ENCODE data around the gene ACTL9.

Gene ACTL9

GRCh38 chr19:8662263-8662662 is 36.3 kb downstream of the ACTL9 start:
- no peak for TF ChIP-seq CTCF (IDR thresholded peaks at IDR 0.05; ENCODE audit: low read depth, low read length, missing control alignments)
- no peak overlapping the region for H3K27ac ChIP-seq
- DNase-seq = no peak
- H3K4me3 ChIP-seq (ENCODE audit: low read depth, low read length) = no peak overlapping the region
- in situ Hi-C loops (cut with HindIII; ENCODE audit: low pct_ligation_motif_present, low sequenced_read_pairs) = no loop called here
- no peaks in the 10 kb centered on the region for H3K27me3 ChIP-seq (replicated peaks)
- no peaks in the 10 kb centered on the region for H3K36me3 ChIP-seq (replicated peaks)

GRCh38 chr19:8659905-8660304 is 38.7 kb downstream of the ACTL9 start:
- no peaks in the 10 kb centered on the region for H3K36me3 ChIP-seq (replicated peaks)
- no peak for TF ChIP-seq CTCF (IDR thresholded peaks at IDR 0.05; ENCODE audit: low read depth, low read length, missing control alignments)
- H3K27ac ChIP-seq = no peak overlapping the region
- no peak for DNase-seq
- H3K4me3 ChIP-seq (ENCODE audit: low read depth, low read length) = no peak overlapping the region
- H3K27me3 ChIP-seq (replicated peaks) = no peaks in the 10 kb centered on the region
- in situ Hi-C loops (cut with HindIII; ENCODE audit: low pct_ligation_motif_present, low sequenced_read_pairs) = no loop called here

DNA sequence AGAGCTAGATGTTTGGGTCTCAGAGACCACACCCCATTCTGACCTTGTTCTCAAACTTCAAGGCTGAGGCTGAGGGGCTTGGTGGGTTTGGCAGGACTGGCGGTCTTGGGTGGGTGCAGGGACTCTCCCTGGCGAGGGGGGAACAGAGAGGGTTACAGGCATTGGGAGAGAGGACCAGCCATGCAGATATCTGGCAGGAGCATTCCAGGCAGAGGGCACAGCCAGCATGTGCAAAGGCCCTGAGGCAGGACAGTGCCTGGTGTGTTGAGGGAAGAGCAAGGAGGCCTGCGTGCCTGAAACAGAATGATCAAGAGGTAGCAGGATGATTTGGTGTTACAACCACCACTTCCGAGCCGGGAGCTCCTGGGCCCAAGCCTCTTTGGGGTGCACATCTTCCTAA is 40.7 kb downstream of the ACTL9 start:
- TF ChIP-seq CTCF (IDR thresholded peaks at IDR 0.05; ENCODE audit: low read depth, low read length, missing control alignments) = no peak
- in situ Hi-C loops (cut with HindIII; ENCODE audit: low pct_ligation_motif_present, low sequenced_read_pairs) = no loop called here
- no peaks in the 10 kb centered on the region for H3K36me3 ChIP-seq (replicated peaks)
- H3K4me3 ChIP-seq (ENCODE audit: low read depth, low read length) = no peak overlapping the region
- no peaks in the 10 kb centered on the region for H3K27me3 ChIP-seq (replicated peaks)
- no peak for DNase-seq
- H3K27ac ChIP-seq = no peak overlapping the region

DNA sequence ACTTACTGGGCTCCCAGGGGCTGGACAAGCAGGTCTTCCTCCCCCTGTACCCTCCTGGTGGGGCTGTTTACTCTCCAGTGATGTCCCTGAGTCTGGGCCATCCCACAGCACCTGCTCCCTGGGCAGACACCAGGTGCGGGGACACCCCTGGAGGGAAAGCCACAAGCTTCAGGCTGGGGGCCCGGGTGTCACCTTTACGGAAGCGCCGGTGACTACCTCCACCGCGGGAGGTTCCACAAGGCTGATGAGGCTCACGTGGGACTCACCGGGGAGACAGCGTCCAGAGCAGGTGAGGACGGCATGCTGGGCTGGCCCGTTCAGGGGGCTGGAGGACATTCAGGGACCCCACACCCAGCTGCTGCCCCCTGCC is 43.3 kb downstream of the ACTL9 start:
- Histone ChIP-seq H3K27ac (no peak overlapping the region), H3K36me3 (replicated peaks) (no peaks in the 10 kb centered on the region), H3K27me3 (replicated peaks) (no peaks in the 10 kb centered on the region), H3K4me3 (ENCODE audit: low read depth, low read length) (no peak overlapping the region)
- no peak for TF ChIP-seq CTCF (IDR thresholded peaks at IDR 0.05; ENCODE audit: low read depth, low read length, missing control alignments)
- in situ Hi-C loops (cut with HindIII; ENCODE audit: low pct_ligation_motif_present, low sequenced_read_pairs) = no loop called here
- no peak for DNase-seq

DNA sequence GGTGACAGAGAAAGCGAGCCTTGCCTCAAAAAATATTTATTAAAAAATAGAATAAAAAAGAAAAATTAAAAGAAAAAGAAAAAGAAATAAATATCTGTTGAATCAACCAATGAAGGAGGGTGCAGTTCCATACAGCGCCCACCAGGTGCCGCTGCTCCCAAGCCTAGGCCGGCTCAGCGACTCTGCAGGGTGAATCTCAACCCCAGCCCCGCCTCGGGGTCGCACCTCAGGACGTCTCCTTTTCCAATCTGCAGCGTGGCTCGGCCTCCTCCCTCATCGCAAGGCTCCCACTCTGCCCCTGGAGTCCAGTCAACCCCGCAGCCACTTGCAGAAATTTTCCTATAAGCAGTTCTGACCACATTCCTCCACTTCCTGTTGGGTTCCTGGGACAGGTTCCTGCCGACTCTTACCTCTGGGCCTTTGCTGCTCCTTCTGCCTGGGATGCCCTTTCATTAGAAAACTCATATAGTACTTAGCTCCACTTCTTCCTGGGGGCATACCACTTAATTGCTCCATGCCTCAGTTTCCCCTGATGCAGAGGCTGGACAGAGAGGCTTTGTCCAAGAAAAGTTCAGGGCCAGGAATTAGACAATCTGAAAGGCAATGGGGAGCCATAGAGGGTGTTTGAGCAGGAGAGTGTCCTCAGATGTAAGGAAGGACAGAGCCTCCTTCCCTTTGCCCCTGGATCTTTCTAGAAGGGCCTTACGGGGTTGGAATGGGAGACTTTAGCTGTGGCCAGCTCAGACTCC is 43.8 kb downstream of the ACTL9 start:
- H3K36me3 ChIP-seq (replicated peaks) = no peaks in the 10 kb centered on the region
- no peak overlapping the region for H3K27ac ChIP-seq
- H3K27me3 ChIP-seq (replicated peaks) = no peaks in the 10 kb centered on the region
- no peak for DNase-seq
- TF ChIP-seq CTCF (IDR thresholded peaks at IDR 0.05; ENCODE audit: low read depth, low read length, missing control alignments) = peak; percentile 96
- no peak overlapping the region for H3K4me3 ChIP-seq (ENCODE audit: low read depth, low read length)
- in situ Hi-C loops (cut with HindIII; ENCODE audit: low pct_ligation_motif_present, low sequenced_read_pairs) = no loop called here

DNA sequence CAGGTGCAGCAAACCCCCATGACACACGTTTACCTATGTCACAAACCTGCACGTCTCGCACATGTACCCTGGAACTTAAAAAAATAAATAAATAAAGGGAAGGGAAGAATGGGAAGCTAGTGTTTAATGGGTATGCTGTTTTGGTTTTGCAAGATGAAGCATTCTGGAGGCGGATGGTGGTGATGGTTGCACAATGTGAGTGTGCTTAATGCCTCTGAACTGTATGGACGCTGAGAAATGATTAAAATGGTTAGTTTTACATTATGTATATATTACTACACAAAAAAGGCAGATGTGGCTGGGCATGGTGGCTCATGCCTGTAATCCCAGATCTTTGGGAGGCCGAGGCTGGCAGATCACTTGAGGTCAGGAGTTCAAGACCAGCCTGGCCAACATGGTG is 50.4 kb downstream of the ACTL9 start:
- no peaks in the 10 kb centered on the region for H3K36me3 ChIP-seq (replicated peaks)
- no peak for DNase-seq
- H3K4me3 ChIP-seq (ENCODE audit: low read depth, low read length) = no peak overlapping the region
- no peak overlapping the region for H3K27ac ChIP-seq
- TF ChIP-seq CTCF (IDR thresholded peaks at IDR 0.05; ENCODE audit: low read depth, low read length, missing control alignments) = no peak
- no peaks in the 10 kb centered on the region for H3K27me3 ChIP-seq (replicated peaks)
- in situ Hi-C loops (cut with HindIII; ENCODE audit: low pct_ligation_motif_present, low sequenced_read_pairs) = no loop called here
